ENCODE measurements around the gene PTGER1.

The PTGER1 gene

DNA sequence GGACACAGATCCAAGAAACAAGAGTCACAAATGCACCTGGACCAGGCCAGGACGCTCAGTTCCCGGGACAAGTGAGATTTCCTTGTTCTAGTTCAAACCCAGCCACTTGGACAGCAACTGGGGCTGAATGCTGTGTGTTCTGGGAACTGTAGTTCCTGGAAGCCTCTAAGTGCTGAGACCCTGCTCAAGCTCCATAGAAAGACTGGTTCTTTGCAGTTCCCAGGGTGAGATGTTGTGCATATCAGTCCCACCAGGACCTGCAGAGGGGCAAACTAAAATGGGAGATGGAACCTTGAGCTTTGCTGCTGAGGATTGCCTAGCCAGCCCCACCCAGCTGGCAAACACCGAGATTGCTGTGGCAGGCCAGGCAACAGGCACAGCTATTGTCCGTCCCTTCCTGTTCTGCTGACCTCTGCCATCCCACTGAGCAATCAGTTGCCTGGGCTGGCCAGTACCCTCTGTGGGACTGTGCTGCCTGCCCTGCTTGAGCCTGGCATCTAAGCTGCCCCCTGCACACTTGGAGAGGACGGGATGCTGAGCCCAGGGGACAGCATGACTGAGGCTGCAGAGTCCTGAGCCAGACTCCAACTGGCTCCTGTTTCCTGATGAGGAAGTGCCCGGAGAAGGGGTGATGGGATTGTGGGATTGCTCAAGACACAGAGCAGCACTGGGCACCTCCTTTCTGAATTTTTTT, 22.2 kb upstream of the PTGER1 start:
- no peak for DNase-seq

DNA sequence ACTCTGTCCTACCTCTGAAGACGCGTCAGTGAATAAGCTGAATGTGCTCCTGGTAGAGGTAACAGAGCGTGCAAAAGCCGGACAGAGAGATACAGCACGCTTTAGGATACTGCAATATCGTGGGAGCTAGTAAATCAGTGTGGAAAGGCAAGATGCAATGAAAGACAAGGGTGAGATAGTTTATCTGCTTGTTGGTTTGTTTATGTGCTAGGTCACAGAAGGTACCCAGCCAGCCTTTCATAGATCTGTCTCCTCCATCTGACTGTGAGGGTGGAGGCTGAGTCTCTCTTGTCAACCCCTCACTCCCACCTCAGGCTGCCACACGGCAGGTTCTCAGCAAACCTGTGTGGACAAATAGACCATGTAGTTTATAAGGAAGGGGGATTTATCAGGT, 21.7 kb upstream of the PTGER1 start:
- peak; percentile 13 for DNase-seq

- DNase-seq, result peak; percentile 97
These were observed 21.1 kb upstream of the PTGER1 start, which contains the start of gene GIPC1 for GRCh38 chr19:14496029-14496833. TSS of gene GIPC1 (minus strand) at chr19:14496127. CDS start at chr19:14482976, 13,151 bp downstream.

GRCh38 chr19:14495672-14496028, 20.5 kb upstream of the PTGER1 start:
- no peak for DNase-seq

DNA sequence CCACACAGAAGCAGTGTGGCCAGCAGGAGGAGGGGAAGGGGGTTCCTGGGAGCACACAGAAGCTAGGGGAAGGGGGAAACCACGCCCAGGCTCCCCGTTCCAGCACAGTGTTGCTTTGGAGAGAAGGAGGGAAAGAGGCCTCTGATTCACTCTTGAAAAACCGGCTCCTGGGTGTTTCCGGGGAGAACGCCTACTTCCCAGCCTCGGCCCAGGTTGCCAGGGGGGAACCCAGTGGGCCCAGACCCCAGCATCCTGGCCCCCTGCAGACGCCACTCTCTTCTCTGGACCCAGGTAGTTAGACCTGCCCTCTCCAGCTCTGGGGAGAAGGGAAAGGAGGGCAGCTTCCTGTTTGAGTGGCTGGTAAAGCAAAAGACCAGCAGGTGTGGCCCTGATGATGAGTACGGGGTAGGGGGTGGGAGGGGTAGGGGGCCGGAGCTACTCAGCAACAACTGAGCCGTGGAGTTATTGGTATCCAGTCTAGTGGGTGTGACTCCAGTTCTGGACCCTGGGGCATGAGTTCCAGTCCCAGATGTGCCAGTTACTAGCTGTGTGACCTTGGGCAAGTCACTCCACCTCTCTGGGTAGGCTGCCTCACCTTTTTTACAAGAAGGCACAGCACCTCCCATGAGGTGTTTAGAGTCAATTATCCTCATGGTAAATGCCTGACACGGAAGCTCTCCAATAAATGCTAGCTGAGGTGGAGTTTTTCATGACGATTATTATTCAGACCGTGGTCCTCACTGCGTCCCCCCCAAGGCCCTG, 19.9 kb upstream of the PTGER1 start:
- no peak for DNase-seq

DNA sequence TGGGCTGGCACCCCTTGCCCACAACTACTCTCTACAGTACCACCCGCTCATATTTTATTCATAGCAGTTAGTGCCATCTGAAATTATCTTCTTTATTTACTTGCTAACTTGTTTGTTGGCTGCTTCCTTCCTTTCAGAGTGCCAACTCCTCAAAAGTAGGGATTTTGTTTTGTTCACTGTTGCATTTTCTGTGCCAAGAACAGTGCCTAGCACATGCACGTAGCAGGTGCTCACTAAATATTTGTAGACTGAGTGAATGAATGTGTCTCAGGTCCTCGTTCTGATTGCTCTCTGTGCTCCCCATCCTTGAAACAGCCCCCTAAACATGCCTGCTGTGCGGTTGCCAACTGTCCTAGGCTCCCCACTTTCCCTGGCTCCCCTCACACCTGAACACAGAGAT, 19.3 kb upstream of the PTGER1 start:
- DNase-seq, result no peak

DNA sequence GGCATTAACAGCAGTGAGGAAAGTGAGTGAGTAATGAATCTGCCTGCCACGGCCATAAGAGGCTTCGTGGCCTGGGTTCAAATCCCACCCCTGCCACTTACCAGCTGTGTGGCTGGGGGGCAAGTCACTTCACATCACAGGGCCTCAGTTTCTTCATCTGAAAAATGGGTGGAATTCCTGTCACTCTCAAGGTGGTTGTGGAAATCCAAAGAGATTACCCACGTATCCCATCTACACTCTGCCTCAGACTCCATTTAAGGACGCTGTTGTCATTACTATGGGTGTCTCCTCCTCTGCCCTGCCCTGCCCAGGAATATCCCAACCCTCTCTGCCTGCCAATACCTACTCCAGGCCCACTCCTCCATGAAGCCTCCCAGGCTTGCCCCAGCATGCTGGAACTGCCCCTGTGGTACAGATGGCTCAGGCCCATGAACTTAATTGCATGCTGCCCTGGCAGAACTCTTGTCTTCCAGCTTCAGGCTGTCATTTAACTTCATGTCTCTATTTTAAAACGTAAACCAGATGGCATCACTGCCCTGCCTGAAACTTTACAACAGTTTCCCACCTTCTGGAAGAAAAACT, 17.7 kb upstream of the PTGER1 start:
- DNase-seq, result no peak

- DNase-seq, result no peak
These were observed 12.4 kb upstream of the PTGER1 start for GRCh38 chr19:14487370-14488125.

DNA sequence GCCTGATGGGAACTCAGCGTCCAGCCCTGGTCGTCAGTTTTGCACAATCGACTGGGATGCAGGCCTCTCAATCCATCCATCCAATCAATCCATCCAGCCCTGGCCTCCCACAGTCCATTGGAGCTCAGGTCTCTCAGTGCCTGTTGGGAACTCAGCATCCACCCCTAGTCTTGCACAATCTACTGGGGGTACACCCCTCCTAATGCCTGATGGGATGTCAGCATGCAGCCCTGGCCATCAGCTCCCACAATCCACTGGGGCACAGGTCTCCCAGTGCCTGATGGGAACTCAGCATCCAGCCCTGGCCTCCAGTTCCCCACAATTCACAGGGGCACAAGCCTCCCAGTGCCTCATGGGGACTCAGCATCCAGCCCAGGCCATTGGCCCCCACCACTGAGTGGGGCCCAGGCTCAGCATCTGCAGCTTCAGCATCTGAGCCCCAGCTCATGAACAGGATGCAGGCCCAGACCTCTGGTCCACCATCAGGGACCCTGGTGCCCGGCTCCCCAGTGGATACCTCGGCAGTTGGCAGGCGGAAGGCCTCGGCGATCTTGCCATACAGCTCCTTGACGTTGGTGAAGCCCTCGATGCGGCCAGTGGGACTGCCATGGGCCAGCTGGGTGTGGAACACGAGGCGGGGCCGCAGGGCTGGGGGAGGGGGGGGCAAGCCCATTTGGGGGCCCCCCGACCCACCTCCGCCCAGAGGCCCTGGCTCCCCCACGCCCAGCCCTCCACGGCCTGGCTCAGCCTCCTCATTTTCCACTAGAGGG, 7.2 kb upstream of the PTGER1 start:
- DNase-seq, result no peak

DNA sequence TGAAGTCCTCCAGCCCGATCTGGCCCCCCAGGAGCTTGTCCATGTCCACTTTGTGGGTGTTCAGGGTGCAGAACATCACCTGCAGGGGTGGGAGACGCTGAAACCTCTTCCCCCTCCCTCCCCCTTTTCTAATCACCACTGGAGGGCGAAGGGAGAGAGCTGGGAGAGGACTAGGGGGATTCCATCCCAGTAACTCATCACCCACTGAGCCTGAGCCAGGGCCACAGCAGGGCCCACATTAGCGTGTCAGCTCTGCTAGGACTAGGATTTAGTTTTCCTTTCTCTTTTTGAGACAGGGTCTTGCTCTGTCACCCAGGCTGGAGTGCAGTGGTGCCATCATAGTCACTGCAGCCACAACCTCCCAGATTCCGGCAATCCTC, 5.5 kb upstream of the PTGER1 start:
- no peak for DNase-seq

GRCh38 chr19:14479975-14480699, 5.0 kb upstream of the PTGER1 start:
- no peak for DNase-seq

GRCh38 chr19:14479309-14479974, 4.3 kb upstream of the PTGER1 start:
- DNase-seq, result no peak

GRCh38 chr19:14478113-14478545, 3.0 kb upstream of the PTGER1 start:
- no peak for DNase-seq

DNA sequence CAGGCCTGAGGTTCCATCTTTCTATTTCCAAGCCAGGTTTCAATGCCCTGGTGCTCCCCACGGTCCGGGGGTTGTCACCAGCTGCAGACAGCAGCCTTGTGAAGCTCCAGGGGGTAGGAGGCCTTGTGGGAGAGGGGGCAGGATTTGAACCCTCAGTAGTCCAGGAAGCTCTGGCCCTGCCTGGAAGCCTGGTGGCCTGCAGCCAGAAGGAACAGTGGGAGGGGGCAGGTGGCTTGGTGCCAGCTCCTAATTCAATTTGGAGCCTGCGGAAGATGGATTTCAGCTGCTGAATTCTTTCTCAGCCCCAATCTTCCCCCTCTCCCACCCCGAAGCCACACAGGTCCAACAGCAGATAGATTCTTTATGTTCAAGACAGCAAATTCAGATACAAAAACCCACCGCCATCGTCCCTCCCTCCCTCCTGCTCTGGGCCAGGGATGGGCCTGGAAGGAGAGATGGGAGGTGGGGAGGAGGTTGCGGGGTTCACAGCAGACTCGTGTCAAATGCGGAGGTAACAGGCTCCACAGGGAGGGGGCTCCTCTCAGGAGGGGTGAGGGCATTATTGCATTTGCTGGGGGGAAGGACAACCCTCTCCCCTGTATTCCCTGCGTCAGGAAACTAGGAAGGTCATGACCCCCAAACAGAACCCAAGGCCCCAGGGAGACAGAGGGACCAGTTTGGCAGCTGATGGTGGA, 2.4 kb upstream of the PTGER1 start:
- DNase-seq, result no peak

- DNase-seq, result no peak
These were observed 1.7 kb upstream of the PTGER1 start for GRCh38 chr19:14476673-14477401.

DNA sequence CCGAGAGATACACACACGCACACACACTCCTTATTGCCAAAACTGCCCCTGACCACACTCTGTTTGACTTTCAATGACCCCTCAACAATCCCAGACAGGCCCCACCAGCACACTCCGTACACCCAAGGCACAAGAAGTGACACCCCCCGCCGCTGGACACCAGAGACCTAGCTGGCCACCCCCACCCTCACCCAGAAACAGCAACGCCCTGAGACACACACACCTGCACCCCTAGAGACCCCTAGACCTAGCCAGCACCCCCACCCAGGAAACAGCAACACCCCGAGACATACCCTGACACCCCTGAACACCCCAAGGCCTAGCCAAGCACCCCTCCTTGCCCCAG, 1.1 kb upstream of the PTGER1 start:
- DNase-seq, result no peak

DNA sequence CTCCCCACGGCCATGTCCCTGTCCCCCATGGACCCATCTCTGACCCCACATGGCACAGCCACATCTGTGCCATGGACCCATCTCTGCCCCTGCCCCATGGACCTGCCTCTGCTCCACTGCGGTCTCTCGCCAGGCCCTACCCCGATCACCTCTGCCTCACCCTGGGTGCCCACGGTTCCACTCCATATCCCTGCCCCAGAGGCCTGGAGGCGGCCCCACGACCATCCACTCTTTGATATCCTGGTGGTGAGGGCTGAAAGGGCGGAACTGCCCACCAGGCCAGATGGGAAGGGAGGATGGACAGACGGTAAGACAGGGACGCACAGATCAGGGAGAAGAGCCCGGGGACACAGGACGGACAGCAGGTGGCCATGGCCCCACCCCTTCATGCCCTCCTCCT, 327 bp downstream of the PTGER1 start:
- DNase-seq, result no peak

- DNase-seq, result no peak
These were observed 1.1 kb downstream of the PTGER1 start for GRCh38 chr19:14473978-14474578.
